Mucosa of stomach (tissue), 1 donor: ENCODE data around the gene MMP2.

ENCODE experiments used
- H3K27me3 ChIP-seq: one replicate; pipeline ENCODE4 v1.7.0; 2013; ENCODE audit warnings: mild to moderate bottlenecking, low read length; ENCODE audit not compliant: control insufficient read depth, insufficient read depth
- H3K36me3 ChIP-seq: one replicate; pipeline ENCODE4 v1.7.0; 2013; ENCODE audit warnings: low read length; ENCODE audit not compliant: control insufficient read depth, insufficient read depth
- H3K4me1 ChIP-seq: one replicate; pipeline ENCODE4 v1.7.0; 2013; ENCODE audit warnings: mild to moderate bottlenecking, low read length; ENCODE audit not compliant: control insufficient read depth, insufficient read depth
- H3K4me3 ChIP-seq: one replicate; pipeline ENCODE4 v1.7.0; 2013; ENCODE audit warnings: low read length
- H3K9ac ChIP-seq: one replicate; pipeline ENCODE4 v1.7.0; 2013; ENCODE audit warnings: mild to moderate bottlenecking, low read length, moderate library complexity
- H3K9me3 ChIP-seq: one replicate; pipeline ENCODE4 v1.7.0; 2013; ENCODE audit warnings: mild to moderate bottlenecking, low read length, moderate library complexity; ENCODE audit not compliant: control insufficient read depth
- donor health status: Pancreatic carcinoma.

MMP2 gene

GRCh38 chr16:55452996-55453395 lies 26.0 kb upstream of the MMP2 start:
- no peaks in the 10 kb centered on the region for H3K36me3 ChIP-seq
- H3K4me1 ChIP-seq = no peaks in the 10 kb centered on the region
- no peak overlapping the region for H3K4me3 ChIP-seq
- H3K9ac ChIP-seq = no peak overlapping the region
- no peaks in the 10 kb centered on the region for H3K27me3 ChIP-seq
- no peaks in the 10 kb centered on the region for H3K9me3 ChIP-seq

GRCh38 chr16:55453909-55454308 lies 25.1 kb upstream of the MMP2 start:
- Histone ChIP-seq H3K36me3 (no peaks in the 10 kb centered on the region), H3K27me3 (no peaks in the 10 kb centered on the region), H3K9ac (no peak overlapping the region), H3K4me1 (no peaks in the 10 kb centered on the region), H3K4me3 (no peak overlapping the region), H3K9me3 (no peaks in the 10 kb centered on the region)

GRCh38 chr16:55454861-55455260 lies 24.1 kb upstream of the MMP2 start:
- Histone ChIP-seq H3K4me1 (no peaks in the 10 kb centered on the region), H3K27me3 (no peaks in the 10 kb centered on the region), H3K9me3 (no peaks in the 10 kb centered on the region), H3K9ac (no peak overlapping the region), H3K36me3 (no peaks in the 10 kb centered on the region), H3K4me3 (no peak overlapping the region)

- peaks cover 5% of the 10 kb centered on the region for H3K27me3 ChIP-seq
- no peaks in the 10 kb centered on the region for H3K36me3 ChIP-seq
- no peaks in the 10 kb centered on the region for H3K4me1 ChIP-seq
- no peaks in the 10 kb centered on the region for H3K9me3 ChIP-seq
- no peak overlapping the region for H3K9ac ChIP-seq
- no peak overlapping the region for H3K4me3 ChIP-seq
Observed at GRCh38 chr16:55462241-55462640, 16.8 kb upstream of the MMP2 start.

- Histone ChIP-seq H3K36me3 (no peaks in the 10 kb centered on the region), H3K9me3 (no peaks in the 10 kb centered on the region), H3K27me3 (peaks cover 5% of the 10 kb centered on the region), H3K9ac (no peak overlapping the region), H3K4me3 (no peak overlapping the region), H3K4me1 (no peaks in the 10 kb centered on the region)
Observed at GRCh38 chr16:55464375-55464774, 14.6 kb upstream of the MMP2 start.

GRCh38 chr16:55465077-55465896 lies 13.7 kb upstream of the MMP2 start:
- no peak overlapping the region for H3K4me3 ChIP-seq
- no peaks in the 10 kb centered on the region for H3K36me3 ChIP-seq
- no peak overlapping the region for H3K9ac ChIP-seq
- no peaks in the 10 kb centered on the region for H3K9me3 ChIP-seq
- peaks cover 5% of the 10 kb centered on the region for H3K27me3 ChIP-seq
- H3K4me1 ChIP-seq = peaks cover 1% of the 10 kb centered on the region

- Histone ChIP-seq H3K27me3 (peaks cover 5% of the 10 kb centered on the region), H3K9ac (no peak overlapping the region), H3K9me3 (no peaks in the 10 kb centered on the region), H3K4me3 (no peak overlapping the region), H3K36me3 (no peaks in the 10 kb centered on the region), H3K4me1 (peaks cover 11% of the 10 kb centered on the region)
Observed at GRCh38 chr16:55466209-55466608, 12.8 kb upstream of the MMP2 start.

GRCh38 chr16:55467898-55468297 lies 11.1 kb upstream of the MMP2 start:
- Histone ChIP-seq H3K9ac (no peak overlapping the region), H3K9me3 (no peaks in the 10 kb centered on the region), H3K4me1 (peaks cover 17% of the 10 kb centered on the region), H3K27me3 (peaks cover 5% of the 10 kb centered on the region), H3K4me3 (no peak overlapping the region), H3K36me3 (no peaks in the 10 kb centered on the region)

- no peaks in the 10 kb centered on the region for H3K9me3 ChIP-seq
- peaks cover 5% of the 10 kb centered on the region for H3K27me3 ChIP-seq
- no peaks in the 10 kb centered on the region for H3K36me3 ChIP-seq
Observed at GRCh38 chr16:55468352-55468990, 10.5 kb upstream of the MMP2 start.

GRCh38 chr16:55469821-55470532 lies 9.0 kb upstream of the MMP2 start:
- Histone ChIP-seq H3K27me3 (peaks cover 5% of the 10 kb centered on the region), H3K4me3 (no peak overlapping the region), H3K4me1 (peaks cover 17% of the 10 kb centered on the region), H3K36me3 (no peaks in the 10 kb centered on the region), H3K9me3 (no peaks in the 10 kb centered on the region), H3K9ac (no peak overlapping the region)

More at GRCh38 chr16:55468352-55468990, 10.5 kb upstream of the MMP2 start:
- Histone ChIP-seq H3K4me1 (peaks cover 17% of the 10 kb centered on the region), H3K4me3 (no peak overlapping the region), H3K9ac (no peak overlapping the region)

- Histone ChIP-seq H3K4me3 (no peak overlapping the region), H3K9ac (no peak overlapping the region), H3K27me3 (peaks cover 5% of the 10 kb centered on the region), H3K36me3 (no peaks in the 10 kb centered on the region), H3K9me3 (no peaks in the 10 kb centered on the region), H3K4me1 (peaks cover 17% of the 10 kb centered on the region)
Observed at GRCh38 chr16:55470533-55471371, 8.2 kb upstream of the MMP2 start.
